Diencephalon (tissue), 1 donor: Measurements from ENCODE around the gene NTM. TPM values are rescaled to one million over a fixed set of nuclear protein-coding genes. Genes with fewer than 3 reads are reported as not detected.

Source experiments
- small RNA-seq: library from RNA; depleted of rRNA; stranded (forward); fragments of <200 nt; gene quantifications from one replicate; pipeline ENCODE3, GENCODE V24; 2014
- total RNA-seq: library from RNA; depleted of rRNA; stranded (reverse); fragments of >200 nt; gene quantifications from one replicate; pipeline ENCODE4 v1.2.3, GENCODE V29; 2014

Gene NTM
- 224 TPM for total RNA-seq

DNA sequence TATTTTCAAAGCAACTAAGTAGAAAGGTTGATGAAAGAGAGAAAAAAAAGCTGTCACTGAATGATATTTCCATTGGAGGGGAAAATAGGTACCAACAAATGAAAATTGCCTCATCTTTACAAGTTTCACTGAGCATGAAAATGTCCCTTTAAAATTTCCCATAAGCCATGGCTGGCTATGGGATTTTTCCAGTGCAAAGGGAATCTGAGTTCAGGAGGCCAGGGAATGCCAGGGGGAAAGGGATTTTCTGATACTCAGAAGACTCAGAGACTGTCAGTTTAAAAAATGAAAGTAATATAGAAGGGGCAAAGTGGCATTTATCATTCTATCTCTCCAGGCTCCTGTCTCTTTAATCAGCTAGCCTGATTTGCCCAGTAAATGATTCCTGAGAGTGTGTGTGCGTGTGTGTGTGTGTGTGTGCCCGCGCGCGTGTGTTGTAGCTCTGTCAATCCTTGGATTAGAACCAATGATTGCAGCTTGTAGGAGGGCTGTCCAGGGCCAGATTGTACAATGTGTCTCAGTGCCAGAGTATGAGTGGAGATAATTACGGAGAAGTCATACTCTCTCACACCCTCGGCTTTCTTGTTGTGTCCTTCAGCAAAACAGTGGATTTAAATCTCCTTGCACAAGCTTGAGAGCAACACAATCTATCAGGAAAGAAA is at the start of gene NTM:
TSS of gene NTM (plus strand) at position 526 of the 662 bp plus-strand sequence.

Small RNA genes within 50 kb of the gene (small RNA-seq; reads per million reads assigned to genes)
- gene RNU6ATAC12P: not detected
